Eye (tissue), 1 donor: ENCODE results near the gene MRM1.
"Not testable (repeated sequence)": the region's sequence is repeated elsewhere in the genome, so short reads cannot be mapped to it uniquely, and the experiment has no call there.

Experiments
- DNase-seq: peaks from one replicate; pipeline ENCODE4 v3.0.0-alpha.2; 2015

Gene MRM1

DNA sequence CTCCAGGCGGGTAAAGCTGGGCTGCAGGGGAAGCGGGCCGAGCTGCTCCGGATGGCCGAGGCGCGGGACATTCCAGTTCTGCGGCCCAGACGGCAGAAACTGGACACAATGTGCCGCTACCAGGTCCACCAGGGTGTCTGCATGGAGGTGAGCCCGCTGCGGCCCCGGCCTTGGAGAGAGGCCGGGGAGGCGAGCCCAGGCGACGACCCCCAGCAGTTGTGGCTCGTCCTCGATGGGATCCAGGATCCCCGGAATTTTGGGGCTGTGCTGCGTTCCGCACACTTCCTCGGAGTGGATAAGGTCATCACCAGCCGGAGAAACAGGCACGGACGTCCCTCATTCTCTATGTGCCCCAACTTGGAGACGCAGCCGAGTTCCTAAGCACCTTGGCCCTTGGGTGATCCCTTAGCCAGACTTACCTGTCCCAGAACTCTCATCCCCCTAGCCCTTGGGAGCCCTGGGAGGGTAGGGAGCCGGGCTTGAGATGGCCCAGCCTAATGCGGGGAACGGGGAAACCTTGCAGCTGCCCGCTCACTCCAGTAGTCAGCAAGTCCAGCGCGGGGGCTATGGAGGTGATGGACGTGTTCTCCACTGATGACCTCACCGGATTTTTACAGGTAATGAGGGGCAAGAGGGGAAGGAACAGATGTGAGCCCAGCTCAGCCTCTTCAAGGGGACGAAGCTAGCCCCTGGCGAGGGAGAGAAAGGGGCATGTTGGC lies 806 bp downstream of the MRM1 start:
- no peak for DNase-seq

DNA sequence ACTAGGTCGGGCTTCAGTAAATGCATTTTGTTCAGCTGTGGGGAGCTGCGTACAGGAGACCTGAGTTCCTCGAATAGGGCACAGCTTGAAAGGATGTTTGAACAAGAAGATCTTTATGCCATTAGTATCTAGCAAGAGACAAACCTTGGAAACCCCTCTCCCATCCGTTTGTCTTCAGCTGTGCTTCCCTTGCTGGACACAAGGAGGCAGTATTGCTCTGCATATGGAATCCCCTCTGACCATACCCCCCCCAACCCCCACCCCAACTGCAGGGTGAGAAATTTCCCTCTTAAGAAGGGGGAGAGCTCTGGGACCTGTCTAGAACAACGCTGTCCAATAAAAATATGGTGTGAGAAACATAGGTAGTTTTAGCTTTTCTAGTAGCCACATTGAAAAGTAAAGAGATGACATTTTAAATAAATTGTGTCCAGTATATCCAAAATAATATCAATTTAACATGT lies 1.6 kb downstream of the MRM1 start:
- DNase-seq = peak; percentile 86

- not testable (repeated sequence) for DNase-seq
These were observed 3.6 kb downstream of the MRM1 start for GRCh38 chr17:36605028-36605427.

DNA sequence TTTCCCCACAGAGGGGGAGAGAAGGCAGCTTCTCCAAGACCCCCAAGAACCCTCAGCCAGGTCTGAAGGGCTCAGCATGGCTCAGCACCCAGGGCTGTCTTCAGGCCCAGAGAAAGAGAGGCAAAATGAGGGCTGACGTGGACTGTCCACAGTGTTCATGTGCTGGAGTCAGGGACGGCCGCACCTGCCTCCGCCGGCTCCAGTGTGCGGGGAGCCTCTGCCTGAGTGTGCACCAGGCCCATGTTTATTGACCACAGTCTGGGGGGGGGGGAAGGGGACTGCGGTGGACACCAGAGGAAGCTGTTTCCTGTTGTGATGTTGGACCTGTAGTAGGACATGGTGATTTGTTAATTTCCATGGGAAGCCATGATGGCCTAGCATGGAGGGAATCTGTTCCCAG lies 6.9 kb downstream of the MRM1 start:
- DNase-seq = no peak

GRCh38 chr17:36608794-36609497 lies 7.6 kb downstream of the MRM1 start:
- DNase-seq = peak; percentile 84

- DNase-seq = no peak
These were observed 8.1 kb downstream of the MRM1 start for GRCh38 chr17:36609498-36609862.

- DNase-seq = no peak
These were observed 9.1 kb downstream of the MRM1 start for GRCh38 chr17:36610474-36610873.

DNA sequence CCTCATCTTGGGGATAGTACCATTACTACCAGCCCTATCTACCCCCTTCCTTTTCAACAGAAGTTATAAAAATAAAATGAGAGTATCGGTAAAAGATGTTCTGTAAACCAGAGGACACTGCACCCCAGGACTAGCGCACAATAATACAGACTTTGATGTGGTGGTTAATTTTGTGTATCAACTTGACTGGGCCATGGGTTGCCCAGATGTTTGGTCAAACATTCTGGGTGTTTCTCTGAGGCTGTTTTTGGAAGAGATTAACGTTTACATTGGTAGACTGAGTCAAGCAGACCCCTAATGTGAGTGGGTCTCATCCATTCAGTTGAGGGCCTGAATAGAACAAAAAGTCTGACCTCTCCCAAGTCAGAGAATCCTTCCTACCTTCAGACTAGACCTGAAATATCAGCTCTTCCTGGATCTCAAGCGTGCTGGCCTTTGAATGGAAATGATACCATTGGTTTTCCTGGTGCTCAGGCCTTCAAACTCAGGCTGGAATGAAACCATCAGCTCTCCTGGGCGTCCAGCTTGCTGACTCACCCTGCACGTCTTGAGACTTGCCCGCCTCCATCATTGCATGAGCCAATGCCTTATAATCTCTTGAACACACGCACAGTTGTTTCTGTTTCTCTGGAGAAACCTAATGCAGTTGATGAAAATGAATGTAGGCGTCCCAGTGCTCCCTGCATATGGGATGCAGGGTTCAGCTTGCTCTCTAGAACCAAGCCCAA lies 10.1 kb downstream of the MRM1 start:
- no peak for DNase-seq

DNA sequence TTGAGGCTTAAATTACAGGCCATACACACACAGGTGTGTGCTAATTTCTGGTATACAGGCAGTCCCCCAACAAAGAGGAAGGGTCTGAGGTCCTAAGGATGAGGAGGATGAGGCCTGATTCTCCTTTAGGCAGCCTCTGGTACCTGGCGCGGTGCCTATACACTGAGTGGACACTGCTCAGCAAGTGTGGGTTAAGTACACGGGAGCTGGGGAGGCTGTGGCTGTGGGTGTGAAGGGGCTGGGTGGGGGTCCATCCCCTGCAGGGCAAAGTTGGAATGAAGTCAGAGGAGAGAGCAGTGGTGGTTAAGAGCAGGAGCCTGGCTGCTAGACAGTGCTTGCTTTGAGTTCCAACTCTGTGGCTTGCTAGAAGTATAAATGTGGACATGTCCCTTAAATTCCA lies 10.9 kb downstream of the MRM1 start:
- DNase-seq = no peak

GRCh38 chr17:36613155-36613554 lies 11.8 kb downstream of the MRM1 start:
- no peak for DNase-seq

DNA sequence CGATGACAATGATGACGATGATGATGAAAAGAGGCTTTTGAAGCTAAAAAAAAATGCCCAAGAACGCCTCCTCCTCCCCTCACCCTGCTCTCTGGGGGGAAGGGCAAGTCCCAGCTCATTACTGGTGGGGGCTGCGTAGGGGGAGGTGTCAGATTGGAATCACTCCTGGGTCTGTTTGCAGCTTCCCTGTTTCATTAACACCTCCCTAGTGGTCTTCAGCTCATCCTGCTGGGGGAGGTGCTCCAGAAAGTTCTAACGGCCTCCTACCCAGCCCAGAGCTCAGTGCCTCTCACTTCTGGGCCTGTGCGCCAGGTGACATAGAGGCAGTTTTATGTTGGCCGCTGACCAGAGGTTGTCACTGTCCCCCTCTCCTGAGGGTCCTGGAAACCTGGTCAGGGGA lies 12.7 kb downstream of the MRM1 start:
- no peak for DNase-seq

DNA sequence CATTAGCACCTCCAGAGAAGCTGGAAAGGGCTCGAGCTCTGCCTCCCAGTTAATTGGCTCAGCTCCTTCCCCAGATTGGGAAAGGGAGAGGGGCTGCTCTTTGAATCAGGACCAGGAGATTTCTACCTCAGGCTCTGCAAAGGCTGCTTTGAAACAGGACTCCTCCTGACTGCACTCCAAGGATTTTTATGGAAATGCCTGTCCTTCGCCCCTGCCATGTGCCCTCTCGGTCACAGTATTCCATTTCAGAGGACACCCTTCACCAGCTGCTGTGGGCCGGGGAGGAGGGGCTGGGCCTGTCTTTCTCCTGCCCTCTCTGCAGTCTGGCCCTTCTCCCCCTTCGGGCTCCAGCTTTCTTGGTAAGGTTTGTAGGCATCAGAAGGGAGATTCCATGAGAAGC lies 13.6 kb downstream of the MRM1 start:
- DNase-seq = no peak

- no peak for DNase-seq
These were observed 15.0 kb downstream of the MRM1 start for GRCh38 chr17:36616061-36617029.

- DNase-seq = peak; percentile 43
These were observed 16.4 kb downstream of the MRM1 start for GRCh38 chr17:36617773-36618172.

- DNase-seq = no peak
These were observed 21.9 kb downstream of the MRM1 start for GRCh38 chr17:36623281-36623680.

- no peak for DNase-seq
These were observed 23.8 kb downstream of the MRM1 start for GRCh38 chr17:36625188-36625587.

GRCh38 chr17:36627101-36627500 lies 25.7 kb downstream of the MRM1 start:
- DNase-seq = peak; percentile 82

DNA sequence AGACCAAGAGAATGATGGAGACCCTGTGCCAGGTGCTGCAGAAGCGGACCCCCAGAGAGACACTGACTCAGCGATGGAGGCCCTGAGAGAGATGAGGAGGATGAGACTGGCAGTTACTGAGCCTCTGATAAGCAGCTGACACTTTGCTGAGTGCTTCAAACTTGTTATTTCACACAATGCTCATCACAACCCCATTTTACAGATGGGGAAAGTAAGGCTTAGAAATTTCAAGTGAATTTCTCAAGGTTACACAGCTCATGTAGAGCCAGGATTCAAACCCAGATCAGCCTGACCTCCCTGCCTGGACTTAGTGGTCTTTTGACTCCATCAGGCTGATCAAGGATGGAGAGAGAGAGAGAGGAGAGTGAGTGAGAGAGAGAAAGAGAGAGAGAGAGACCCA lies 27.2 kb downstream of the MRM1 start:
- no peak for DNase-seq

- DNase-seq = peak; percentile 92
These were observed 28.0 kb downstream of the MRM1 start for GRCh38 chr17:36629252-36629847.

DNA sequence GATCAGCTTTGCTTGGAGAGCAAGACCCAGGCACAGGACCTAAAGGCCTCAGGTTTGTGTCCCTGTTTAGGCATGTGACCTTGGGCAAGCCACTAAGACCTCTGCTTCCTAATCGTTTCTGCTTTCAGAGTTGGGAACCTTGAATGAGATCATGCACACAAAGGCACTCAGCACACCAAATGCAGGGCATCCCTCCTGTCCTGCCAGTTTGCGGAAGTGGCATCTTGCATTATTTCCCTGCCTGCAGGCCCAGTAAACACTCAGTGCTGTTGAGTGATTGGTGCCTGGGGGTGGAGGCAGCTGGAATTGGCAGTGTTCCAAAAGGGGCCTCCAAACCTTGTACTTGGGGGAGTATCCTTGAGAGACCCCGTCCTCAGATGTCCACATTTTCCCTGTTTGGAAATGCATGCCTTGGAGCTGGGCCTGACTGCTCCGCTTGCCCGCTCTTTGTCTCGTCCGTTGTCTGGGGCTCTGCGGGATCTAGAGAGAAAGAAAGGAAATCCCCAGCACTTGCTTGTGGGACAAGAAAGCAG lies 28.7 kb downstream of the MRM1 start:
- no peak for DNase-seq

- no peak for DNase-seq
These were observed 29.6 kb downstream of the MRM1 start for GRCh38 chr17:36631022-36631421.
